Prostate gland (tissue), 2 donors: ENCODE data around the gene SUPT3H.

Experiments used
- POLR2A ChIP-seq: fragments of 450-650 bp; IDR thresholded peaks from one replicate; pipeline ENCODE4 v1.6.1; 2016; ENCODE audit warnings: antibody characterized with exemption, mild to moderate bottlenecking
- POLR2AphosphoS5 ChIP-seq: sonication (generic); formaldehyde crosslinking; IDR thresholded peaks from one replicate; pipeline ENCODE4 v1.6.1; 2017; ENCODE audit warnings: antibody characterized with exemption
- TF ChIP-seq, protein P1 (sequence below), 4 experiments: fragments of 200-600 bp in 2 of 4; fragments of 450-650 bp in 2 of 4; sonication (generic) in 2 of 4; IDR thresholded peaks; 1 replicate in 3 of 4; 2 replicates in 1 of 4; pipeline ENCODE4 v1.5.1; 2016 to 2019; ENCODE audit warnings: antibody characterized with exemption in 4 of 4, mild to moderate bottlenecking in 2 of 4, moderate library complexity in 2 of 4

DNA sequence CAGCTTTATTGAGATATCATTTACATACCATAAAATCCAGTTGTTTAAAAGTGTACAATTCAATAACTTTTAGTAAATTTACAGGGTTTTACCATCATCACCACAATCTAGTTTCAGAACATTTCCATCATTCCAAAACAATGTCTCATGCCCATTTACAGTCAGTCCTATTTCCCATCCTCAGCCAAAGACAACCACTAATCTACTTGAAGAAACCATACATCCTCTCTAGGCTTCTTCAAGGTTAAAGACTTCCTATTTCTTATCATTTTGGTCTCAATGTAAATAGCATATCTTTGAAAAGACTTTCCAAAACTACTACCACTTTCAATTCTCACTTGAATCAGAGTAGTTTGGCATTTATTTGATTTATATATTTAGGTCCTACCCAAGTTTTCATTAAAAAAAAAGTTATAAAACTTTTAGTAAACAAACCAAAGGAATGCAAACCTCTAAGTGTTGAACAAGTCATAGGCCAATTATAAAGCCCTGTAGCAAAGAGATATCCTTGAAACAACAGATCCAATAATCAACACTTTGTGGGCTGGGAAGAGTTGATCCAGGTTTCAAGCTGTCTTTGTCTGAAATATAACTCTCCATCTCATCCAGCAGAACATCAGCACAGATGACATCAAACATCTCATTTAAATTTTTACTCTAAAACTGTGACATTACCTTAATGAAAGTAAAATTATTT, 260.9 kb downstream of the SUPT3H start:
- TF ChIP-seq POLR2A (no peak), POLR2AphosphoS5 (no peak)
- TF ChIP-seq, protein P1, sequence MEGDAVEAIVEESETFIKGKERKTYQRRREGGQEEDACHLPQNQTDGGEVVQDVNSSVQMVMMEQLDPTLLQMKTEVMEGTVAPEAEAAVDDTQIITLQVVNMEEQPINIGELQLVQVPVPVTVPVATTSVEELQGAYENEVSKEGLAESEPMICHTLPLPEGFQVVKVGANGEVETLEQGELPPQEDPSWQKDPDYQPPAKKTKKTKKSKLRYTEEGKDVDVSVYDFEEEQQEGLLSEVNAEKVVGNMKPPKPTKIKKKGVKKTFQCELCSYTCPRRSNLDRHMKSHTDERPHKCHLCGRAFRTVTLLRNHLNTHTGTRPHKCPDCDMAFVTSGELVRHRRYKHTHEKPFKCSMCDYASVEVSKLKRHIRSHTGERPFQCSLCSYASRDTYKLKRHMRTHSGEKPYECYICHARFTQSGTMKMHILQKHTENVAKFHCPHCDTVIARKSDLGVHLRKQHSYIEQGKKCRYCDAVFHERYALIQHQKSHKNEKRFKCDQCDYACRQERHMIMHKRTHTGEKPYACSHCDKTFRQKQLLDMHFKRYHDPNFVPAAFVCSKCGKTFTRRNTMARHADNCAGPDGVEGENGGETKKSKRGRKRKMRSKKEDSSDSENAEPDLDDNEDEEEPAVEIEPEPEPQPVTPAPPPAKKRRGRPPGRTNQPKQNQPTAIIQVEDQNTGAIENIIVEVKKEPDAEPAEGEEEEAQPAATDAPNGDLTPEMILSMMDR (IDR thresholded peaks at IDR 0.05), result no peak
